HL-60 (cell line): ENCODE measurements around the gene EXOC1L.

Experiments used
- DNase-seq, 2 experiments: peaks; one replicate each; pipeline ENCODE4 v3.0.0-alpha.2; 2010 to 2020; ENCODE audit warnings: low read depth in 1 of 2, low spot score in 1 of 2
- H3K27ac ChIP-seq: fragments of 250-450 bp; sonication (Bioruptor Pico); replicated peaks from 2 replicates; pipeline ENCODE4 v1.5.1; 2020; ENCODE audit warnings: mild to moderate bottlenecking, moderate library complexity
- H3K27me3 ChIP-seq: fragments of 250-450 bp; sonication (Bioruptor Pico); 2 replicates; pipeline ENCODE4 v1.5.1; 2021; ENCODE audit warnings: mild to moderate bottlenecking, moderate library complexity; ENCODE audit not compliant: insufficient read depth, poor library complexity, severe bottlenecking
- H3K4me3 ChIP-seq: replicated peaks from 2 replicates; pipeline ENCODE4 v1.5.1; 2011; ENCODE audit warnings: mild to moderate bottlenecking, control low read depth, low read length; ENCODE audit not compliant: insufficient read depth
- CTCF ChIP-seq: IDR thresholded peaks from one replicate; pipeline ENCODE4 v1.5.1; 2011; ENCODE audit warnings: low read length, control low read depth, inconsistent platforms; ENCODE audit not compliant: insufficient read depth
- GABPA ChIP-seq: IDR thresholded peaks from 2 replicates; pipeline ENCODE4 v1.6.1; 2012; ENCODE audit warnings: low read depth
- POLR2AphosphoS5 ChIP-seq: IDR thresholded peaks from 2 replicates; pipeline ENCODE4 v1.6.1; 2012; ENCODE audit warnings: low read depth
- REST ChIP-seq: IDR thresholded peaks from 2 replicates; pipeline ENCODE4 v1.6.1; 2012; ENCODE audit warnings: low read depth; ENCODE audit not compliant: insufficient replicate concordance
- SPI1 ChIP-seq: IDR thresholded peaks from 2 replicates; pipeline ENCODE4 v1.6.1; 2012; ENCODE audit warnings: low read depth, mild to moderate bottlenecking, borderline replicate concordance

Gene EXOC1L

GRCh38 chr4:55871299-55871800 lies 51.8 kb downstream of the EXOC1L start:
- no peak for DNase-seq
- no peak overlapping the region for H3K27ac ChIP-seq

GRCh38 chr4:55874831-55875230 lies 55.2 kb downstream of the EXOC1L start:
- Histone ChIP-seq H3K4me3 (no peak overlapping the region), H3K27ac (no peak overlapping the region), H3K27me3 (no peaks in the 10 kb centered on the region)
- TF ChIP-seq POLR2AphosphoS5 (no peak), GABPA (no peak), SPI1 (no peak), CTCF (no peak), REST (no peak)
- no peak for DNase-seq

More at GRCh38 chr4:55871299-55871800, 51.8 kb downstream of the EXOC1L start:
- TF ChIP-seq SPI1: no peak
- no peak for TF ChIP-seq GABPA
- no peak for TF ChIP-seq REST
- no peak for TF ChIP-seq POLR2AphosphoS5
- TF ChIP-seq CTCF: no peak
- Histone ChIP-seq H3K27me3 (no peaks in the 10 kb centered on the region), H3K4me3 (no peak overlapping the region)

- Histone ChIP-seq H3K27ac (no peak overlapping the region), H3K4me3 (no peak overlapping the region), H3K27me3 (no peaks in the 10 kb centered on the region)
- TF ChIP-seq POLR2AphosphoS5: no peak
- no peak for TF ChIP-seq REST
- no peak for DNase-seq
These were observed 56.8 kb downstream of the EXOC1L start for GRCh38 chr4:55876387-55876786.

- TF ChIP-seq REST (no peak), SPI1 (no peak), CTCF (no peak), POLR2AphosphoS5 (no peak), GABPA (no peak)
- Histone ChIP-seq H3K4me3 (no peak overlapping the region), H3K27ac (no peak overlapping the region), H3K27me3 (no peaks in the 10 kb centered on the region)
- no peak for DNase-seq
These were observed 59.6 kb downstream of the EXOC1L start for GRCh38 chr4:55879224-55879623.
